Thyroid gland (tissue), 4 donors: ENCODE data around the gene DOK4. TPM values are rescaled to one million over a fixed set of nuclear protein-coding genes. Genes with fewer than 3 reads are reported as not detected.

Source experiments
- DNase-seq, 2 donors: peaks; one replicate each; pipeline ENCODE4 v3.0.0-alpha.2; 2019
- H3K27ac ChIP-seq, 3 donors: fragments of 200-600 bp; sonication (generic); 1 replicate in 2 of 3; 2 replicates in 1 of 3; pipeline ENCODE4 v1.5.1; 2016 to 2019; ENCODE audit warnings: mild to moderate bottlenecking in 1 of 3, moderate library complexity in 1 of 3
- H3K27me3 ChIP-seq: fragments of 200-600 bp; sonication (generic); one replicate; pipeline ENCODE4 v1.5.1; 2019
- H3K36me3 ChIP-seq, 2 donors: fragments of 200-600 bp; sonication (generic); one replicate each; pipeline ENCODE4 v1.5.1; 2016 to 2019
- H3K4me1 ChIP-seq, 2 donors: fragments of 200-600 bp; sonication (generic); one replicate each; pipeline ENCODE4 v1.5.1; 2017 to 2019
- H3K4me3 ChIP-seq, 3 donors: fragments of 200-600 bp; sonication (generic); replicated peaks in 1 of 3; 1 replicate in 2 of 3; 2 replicates in 1 of 3; pipeline ENCODE4 v1.5.1; 2016; ENCODE audit warnings: mild to moderate bottlenecking in 1 of 3
- H3K9me3 ChIP-seq: fragments of 200-600 bp; sonication (generic); one replicate; pipeline ENCODE4 v1.5.1; 2017
- CTCF ChIP-seq, 6 experiments: fragments of 200-600 bp in 3 of 6; fragments of 450-650 bp in 3 of 6; sonication (generic) in 3 of 6; IDR thresholded peaks; one replicate each; pipeline ENCODE4 v1.5.1; 2016 to 2019; ENCODE audit warnings: antibody characterized with exemption in 6 of 6, mild to moderate bottlenecking in 2 of 6, inconsistent platforms in 1 of 6, moderate library complexity in 1 of 6
- POLR2A ChIP-seq, 2 donors: fragments of 450-650 bp; IDR thresholded peaks; one replicate each; pipeline ENCODE4 v1.6.1; 2017; ENCODE audit warnings: antibody characterized with exemption in 2 of 2, mild to moderate bottlenecking in 2 of 2, moderate library complexity in 1 of 2
- WGBS, 2 donors: methylation state at CpG; one replicate each; pipeline ENCODE4 v1.1.5; 2017; 5-methylcytosine and 5-hydroxymethylcytosine counted together
- intact Hi-C: fragments of 100-400 bp; cut with DNase I; formaldehyde crosslinking; loops from one replicate; pipeline ENCODE4 v1.15.1; 2023
- total RNA-seq, 4 donors: library from RNA; depleted of rRNA; stranded (reverse); fragments of >200 nt; gene quantifications; one replicate each; pipeline ENCODE4 v1.2.3, GENCODE V29; 2016

Gene DOK4
- 10 to 100 TPM in 2 of 4 donors, 1 to 10 TPM in 2; 9.1 to 27.3 (median 13.3) TPM for total RNA-seq

GRCh38 chr16:57485916-57486857 lies at the start of gene DOK4:
DOK4 (minus strand) TSS chr16:57486493; CDS start chr16:57479507, 6,986 bp downstream.
- Histone ChIP-seq H3K27ac (peak within 1 kb of the TSS in 2 of 3 donors; percentile 44 to 56), H3K27me3 (no peaks in the 10 kb centered on the region), H3K4me3 (peak within 1 kb of the TSS; percentile 22 to 68 (median 61)), H3K9me3 (no peaks in the 10 kb centered on the region), H3K36me3 (no peaks in the 10 kb centered on the region), H3K4me1 (peaks cover 15 to 22% of the 10 kb centered on the region in 2 donors)
- TF ChIP-seq CTCF (IDR thresholded peaks at IDR 0.05) (no peak), POLR2A (IDR thresholded peaks at IDR 0.05) (peak in 1 of 2 donors; percentile 56)
- peak; percentile 82 to 83 for DNase-seq
- intact Hi-C loops, result no loop called here
- 5 to 6% methylated on average over 15 to 19 of the region's 73 CpGs for WGBS, 2 donors

GRCh38 chr16:57535680-57536305 lies 49.5 kb upstream of the DOK4 start:
- H3K36me3 ChIP-seq, result no peaks in the 10 kb centered on the region
- peak overlapping the region; percentile 85 to 94 (median 86) for H3K27ac ChIP-seq
- H3K4me1 ChIP-seq, result peaks cover 29 to 43% of the 10 kb centered on the region in 2 donors
- DNase-seq, result peak; percentile 96 to 97
- TF ChIP-seq CTCF (IDR thresholded peaks at IDR 0.05) (peak in 2 of 6 experiments; percentile 9 to 16), POLR2A (IDR thresholded peaks at IDR 0.05) (no peak)
- H3K27me3 ChIP-seq, result no peaks in the 10 kb centered on the region
- H3K4me3 ChIP-seq, result peak overlapping the region; percentile 66 to 91 (median 82)
- H3K9me3 ChIP-seq, result no peaks in the 10 kb centered on the region
- WGBS, 2 donors, result 6 to 20% methylated on average over 1 to 5 of the region's 50 CpGs
- intact Hi-C loops, result no loop called here

- DNase-seq, result no peak
- Histone ChIP-seq H3K36me3 (no peaks in the 10 kb centered on the region), H3K27me3 (no peaks in the 10 kb centered on the region), H3K9me3 (no peaks in the 10 kb centered on the region), H3K4me1 (peaks cover 29 to 49% of the 10 kb centered on the region in 2 donors), H3K4me3 (peak overlapping the region in 1 of 3 donors; percentile 82), H3K27ac (peak overlapping the region in 2 of 3 donors; percentile 86 to 94)
- intact Hi-C loops, result no loop called here
- 37 to 61% methylated on average over 7 to 9 of the region's 13 CpGs for WGBS, 2 donors
- TF ChIP-seq POLR2A (IDR thresholded peaks at IDR 0.05) (no peak), CTCF (IDR thresholded peaks at IDR 0.05) (no peak)
Measured at GRCh38 chr16:57534881-57535658, 48.8 kb upstream of the DOK4 start.

GRCh38 chr16:57534337-57534880 lies 48.1 kb upstream of the DOK4 start:
- no peaks in the 10 kb centered on the region for H3K27me3 ChIP-seq
- peaks cover 29 to 50% of the 10 kb centered on the region in 2 donors for H3K4me1 ChIP-seq
- WGBS, 2 donors, result 90 to 96% methylated on average over 4 to 7 of the region's 7 CpGs
- intact Hi-C loops, result no loop called here
- no peak for TF ChIP-seq CTCF (IDR thresholded peaks at IDR 0.05)
- TF ChIP-seq POLR2A (IDR thresholded peaks at IDR 0.05), result no peak
- no peaks in the 10 kb centered on the region for H3K36me3 ChIP-seq
- H3K9me3 ChIP-seq, result no peaks in the 10 kb centered on the region
- DNase-seq, result no peak
- H3K4me3 ChIP-seq, result no peak overlapping the region
- H3K27ac ChIP-seq, result peak overlapping the region in 1 of 3 donors; percentile 94
